GM12878 (cell line): ENCODE data around the gene AMY2A. TPM values are rescaled to one million over a fixed set of nuclear protein-coding genes. Genes with fewer than 3 reads are reported as not detected.
"Not testable (repeated sequence)": the region's sequence is repeated elsewhere in the genome, so short reads cannot be mapped to it uniquely, and the experiment has no call there.

Source experiments
- ATAC-seq: fragments of 200-7000 bp; cut with Tn5 transposase; 3 replicates; pipeline ENCODE4 v1.9.1; 2020; ENCODE audit warnings: mild to moderate bottlenecking, moderate library complexity
- BruUV-seq: library from RNA; stranded (reverse); fragments of 400-500 nt; replicated peaks from 2 replicates; lab custom pipeline; 2021; lab: Mats Ljungman, UMichigan
- CTCF ChIA-PET: fragments of 300-600 bp; sonication (Branson Sonifier 250); formaldehyde crosslinking; extraction: SDS; loops from one replicate; lab custom pipeline; 2021; ENCODE audit warnings: inconsistent platforms; lab: Yijun Ruan, JAX
- POLR2A ChIA-PET: fragments of 350-600 bp; formaldehyde crosslinking; extraction: SDS; loops from one replicate; lab custom pipeline; 2021; ENCODE audit warnings: inconsistent platforms; lab: Charles Lee
- RAD21 ChIA-PET: fragments of 300-600 bp; sonication (Branson Sonifier 250); formaldehyde crosslinking; loops from one replicate; lab custom pipeline; 2023; ENCODE audit warnings: antibody characterized with exemption; ENCODE audit not compliant: unreplicated experiment; lab: Charles Lee
- SMC1A ChIA-PET: fragments of 300-600 bp; sonication (Branson Sonifier 250); formaldehyde crosslinking; loops from one replicate; lab custom pipeline; 2023; ENCODE audit not compliant: unreplicated experiment, uncharacterized antibody; lab: Charles Lee
- DNase-seq: peaks from one replicate; pipeline ENCODE4 v3.0.0-alpha.2; 2011; ENCODE audit warnings: low read depth, low spot score
- FAIRE-seq: peaks from 3 replicates; lab custom pipeline; 2011; peaks lifted over from hg19 to GRCh38; lab: Jason Lieb, UNC
- H2AFZ ChIP-seq: 2 replicates; pipeline ENCODE4 v1.6.0; 2011; ENCODE audit warnings: low read depth, low read length, control low read depth; ENCODE audit not compliant: control insufficient read depth
- H3K27ac ChIP-seq: 2 replicates; pipeline ENCODE4 v1.5.1; 2011; ENCODE audit warnings: control low read depth; ENCODE audit not compliant: control insufficient read depth, insufficient read depth
- H3K27me3 ChIP-seq, 2 experiments: replicated peaks in 1 of 2; 2 replicates each; pipeline versions ENCODE4 v1.6.0 to v1.6.1; 2011; ENCODE audit warnings: low read length in 1 of 2; ENCODE audit not compliant: control insufficient read depth in 2 of 2, insufficient read depth in 2 of 2
- H3K36me3 ChIP-seq, 2 experiments: 2 replicates each; pipeline ENCODE4 v1.5.1; 2011; ENCODE audit warnings: low read length in 1 of 2; ENCODE audit not compliant: control insufficient read depth in 2 of 2, insufficient read depth in 2 of 2
- H3K4me1 ChIP-seq: 2 replicates; pipeline ENCODE4 v1.6.1; 2011; ENCODE audit warnings: mild to moderate bottlenecking, low read length, moderate library complexity, mixed read lengths; ENCODE audit not compliant: control insufficient read depth, insufficient read depth
- H3K4me2 ChIP-seq: 2 replicates; pipeline ENCODE4 v1.6.0; 2011; ENCODE audit warnings: control low read depth; ENCODE audit not compliant: control insufficient read depth, insufficient read depth
- H3K4me3 ChIP-seq: fragments of 200-600 bp; sonication (generic); 2 replicates; pipeline ENCODE4 v1.5.1; 2016
- H3K79me2 ChIP-seq: 2 replicates; pipeline ENCODE4 v1.6.0; 2011; ENCODE audit warnings: low read length; ENCODE audit not compliant: control insufficient read depth, insufficient read depth
- H3K9ac ChIP-seq: 2 replicates; pipeline ENCODE4 v1.8.0; 2011; ENCODE audit warnings: low read length, control low read depth, mixed read lengths; ENCODE audit not compliant: control insufficient read depth, insufficient read depth
- H3K9me3 ChIP-seq: replicated peaks from 3 replicates; pipeline ENCODE4 v1.5.1; 2011; ENCODE audit warnings: mild to moderate bottlenecking, low read length; ENCODE audit not compliant: control insufficient read depth, insufficient read depth
- H4K20me1 ChIP-seq: 2 replicates; pipeline ENCODE4 v1.6.0; 2011; ENCODE audit not compliant: control insufficient read depth, insufficient read depth
- GABPA ChIP-seq: IDR thresholded peaks from 2 replicates; pipeline ENCODE4 v1.6.1; 2014; ENCODE audit warnings: antibody characterized with exemption, low read depth, mild to moderate bottlenecking, inconsistent platforms
- REST ChIP-seq: IDR thresholded peaks from 2 replicates; pipeline ENCODE4 v1.6.1; 2012; ENCODE audit warnings: mild to moderate bottlenecking, low read depth, low read length
- WGBS: methylation state at CpG from one replicate; pipeline ENCODE4 v1.1.6; 2016; ENCODE audit warnings: low lambda C conversion rate; ENCODE audit not compliant: insufficient replicate concordance, insufficient coverage; ENCODE audit errors: missing lambda C conversion rate; 5-methylcytosine and 5-hydroxymethylcytosine counted together
- in situ Hi-C: fragments of 300-500 bp; cut with MboI; formaldehyde crosslinking; loops from 9 replicates; pipeline ENCODE4 v1.14.3; 2018; ENCODE audit warnings: mixed read lengths
- intact Hi-C: fragments of 100-400 bp; cut with micrococcal nuclease; formaldehyde crosslinking; loops from one replicate; pipeline ENCODE4 v1.14.2; 2022; ENCODE audit not compliant: unreplicated experiment
- polyA plus RNA-seq, 11 experiments: library from polyadenylated mRNA; depleted of rRNA in 4 of 11; unstranded in 6 of 11; stranded (reverse) in 5 of 11; fragments of >200 nt; fragmentation: Nextera tagmentation in 4 of 11; fragmentation: Illumina TruSeq in 1 of 11; extraction: Ambion mirVana in 4 of 11; extraction: Trizol in 1 of 11; gene quantifications; 1 replicate in 1 of 11; 2 replicates in 10 of 11; pipeline versions ENCODE4 v1.2.1 to v1.2.3, GENCODE V29; 2011 to 2016; ENCODE audit warnings: inconsistent platforms in 2 of 11, missing spikeins in 2 of 11, low read depth in 1 of 11
- total RNA-seq, 4 experiments: library from RNA; depleted of rRNA in 3 of 4; stranded (reverse); fragments of >200 nt in 3 of 4; fragmentation: Illumina TruSeq in 1 of 4; extraction: Trizol in 1 of 4; gene quantifications; 2 replicates each; pipeline versions ENCODE4 v1.2.1 to v1.2.3, GENCODE V29; 2013 to 2021

The AMY2A gene
- total and polyA plus RNA-seq, 10 of the 15 experiments (the other 5 are each of a cell fraction or from before 2014, with no cell fraction given): not detected

- TF ChIP-seq REST: no peak
- no peak for TF ChIP-seq GABPA
These were observed 41.2 kb upstream of the AMY2A start (continued) for GRCh38 chr1:103576065-103576464.

GRCh38 chr1:103576784-103577183 lies 40.4 kb upstream of the AMY2A start:
- H2AFZ ChIP-seq, H3K36me3 ChIP-seq, ATAC-seq, FAIRE-seq, H4K20me1 ChIP-seq, H3K4me3 ChIP-seq, H3K9ac ChIP-seq, BruUV-seq, H3K79me2 ChIP-seq, intact Hi-C loops, H3K27ac ChIP-seq, H3K9me3 ChIP-seq, H3K4me1 ChIP-seq, H3K4me2 ChIP-seq, H3K27me3 ChIP-seq, DNase-seq, POLR2A ChIA-PET, in situ Hi-C loops, RAD21 ChIA-PET: not testable (repeated sequence)
- 97% methylated on average over 5 of the region's 5 CpGs for WGBS
- SMC1A ChIA-PET: interaction anchor here (1.6 kb wide), 1 partner anchor 14 kb away, joined by 7 read pairs; no protein-coding TSS in a partner anchor
- CTCF ChIA-PET: interaction anchor here (1.0 to 1.1 kb wide), 2 partner anchors 51 to 116 kb away, joined by 3 to 4 read pairs; no protein-coding TSS in a partner anchor
